Measurements from ENCODE around the gene PJVK.
"Not testable (repeated sequence)": the region's sequence is repeated elsewhere in the genome, so short reads cannot be mapped to it uniquely, and the experiment has no call there.

Gene PJVK

DNA sequence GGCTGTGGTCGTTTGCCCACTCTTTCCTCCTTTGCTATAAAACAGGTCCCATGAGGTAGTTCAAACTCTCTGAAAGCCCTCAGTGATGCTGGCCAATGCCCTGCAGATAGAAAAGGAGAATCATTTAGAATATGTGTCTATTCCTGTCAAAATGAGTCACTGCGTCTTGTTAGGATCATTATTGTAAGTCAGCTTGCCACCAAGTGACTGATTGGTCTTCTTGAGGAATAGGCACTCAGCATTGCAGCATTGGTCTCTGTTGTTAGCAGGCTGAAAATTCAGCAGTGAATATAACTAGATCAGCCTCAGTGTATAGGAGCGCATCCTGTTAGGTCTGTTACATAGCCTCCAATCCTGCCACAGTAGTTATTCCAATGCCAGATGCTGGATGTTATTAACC lies 29.1 kb upstream of the PJVK start:
- H3K36me3 Mint-ChIP-seq, result peaks cover 27% of the 10 kb centered on the region
- peaks cover 2% of the 10 kb centered on the region for H3K4me1 Mint-ChIP-seq (ENCODE audit: low read depth)
- H3K9me3 Mint-ChIP-seq (ENCODE audit: low read depth), result peaks cover 24% of the 10 kb centered on the region
- no peaks in the 10 kb centered on the region for H3K27me3 Mint-ChIP-seq
- H3K27ac Mint-ChIP-seq, result no peak overlapping the region
- H3K4me3 Mint-ChIP-seq, result no peak overlapping the region

DNA sequence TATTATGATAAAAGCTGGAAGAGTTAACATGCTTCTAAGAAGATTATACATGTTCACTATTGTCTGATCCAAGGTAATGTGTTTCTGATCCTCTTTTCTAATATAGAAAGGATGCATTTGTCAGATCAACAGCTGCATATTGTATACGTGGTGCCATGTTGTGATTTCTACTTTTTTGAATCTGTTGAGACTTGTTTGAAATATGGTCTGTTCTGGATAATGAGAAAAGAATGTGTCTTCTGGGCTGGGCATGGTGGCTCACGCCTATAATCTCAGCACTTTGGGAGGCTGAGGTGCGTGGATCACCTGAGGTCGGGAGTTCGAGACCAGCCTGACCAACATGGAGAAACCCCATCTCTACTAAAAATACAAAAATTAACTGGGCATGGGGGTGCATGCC lies 27.4 kb upstream of the PJVK start:
- Mint-ChIP-seq H3K36me3 (peaks cover 32% of the 10 kb centered on the region), H3K9me3 (ENCODE audit: low read depth) (peaks cover 24% of the 10 kb centered on the region)
- not testable (repeated sequence) for H3K27me3 Mint-ChIP-seq; H3K4me1 Mint-ChIP-seq (ENCODE audit: low read depth); H3K4me3 Mint-ChIP-seq; H3K27ac Mint-ChIP-seq

DNA sequence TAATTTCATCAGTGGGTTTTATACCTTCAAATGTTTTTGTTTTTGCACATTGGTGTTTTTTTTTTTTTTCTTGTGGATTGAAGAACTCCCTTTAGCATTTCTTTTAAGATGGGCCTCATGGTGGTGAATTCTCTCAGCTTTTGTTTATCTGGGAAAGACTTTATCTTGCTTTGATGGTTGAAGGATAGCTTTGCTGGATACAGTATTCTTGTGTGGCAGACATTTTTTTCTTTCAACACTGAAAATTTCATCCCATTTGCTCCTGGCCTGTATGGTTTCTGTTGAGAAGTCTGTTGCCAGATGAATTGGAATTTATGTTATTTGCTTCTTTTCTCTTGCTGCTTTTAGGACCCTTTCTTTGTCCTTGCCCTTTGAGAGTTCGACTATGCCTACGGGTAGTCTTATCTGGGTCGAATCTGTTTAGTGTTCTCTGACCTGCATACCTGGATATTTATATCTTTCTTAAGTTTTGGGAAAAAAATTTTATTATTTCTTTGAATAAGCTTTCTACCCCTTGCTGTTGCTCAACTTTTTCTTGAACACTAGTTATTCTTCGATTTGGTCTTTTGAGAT lies 25.8 kb upstream of the PJVK start:
- Mint-ChIP-seq H3K4me3 (no peak overlapping the region), H3K4me1 (ENCODE audit: low read depth) (no peaks in the 10 kb centered on the region), H3K9me3 (ENCODE audit: low read depth) (peaks cover 24% of the 10 kb centered on the region), H3K27me3 (no peaks in the 10 kb centered on the region), H3K27ac (no peak overlapping the region), H3K36me3 (peaks cover 32% of the 10 kb centered on the region)

DNA sequence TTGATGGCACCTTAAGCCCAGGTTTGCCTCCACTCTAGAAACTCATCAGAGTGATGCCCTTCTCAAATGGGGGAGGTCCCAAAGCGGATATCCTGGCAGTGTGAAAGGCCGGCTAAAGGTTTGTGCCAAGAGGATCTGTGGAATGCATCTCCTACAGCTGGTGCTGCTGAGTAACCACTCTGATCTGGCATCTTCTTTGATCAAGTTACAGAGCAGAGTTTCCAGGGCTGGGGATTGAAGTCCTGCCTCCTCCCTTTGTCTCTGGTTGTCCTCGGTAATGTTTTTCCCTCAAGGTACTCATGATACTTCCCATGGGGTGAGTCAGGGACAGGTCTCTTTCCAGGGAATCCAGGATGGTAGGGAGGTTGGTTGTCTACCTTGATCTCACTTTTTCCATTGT lies 24.8 kb upstream of the PJVK start:
- H3K27ac Mint-ChIP-seq, result no peak overlapping the region
- H3K36me3 Mint-ChIP-seq, result peaks cover 32% of the 10 kb centered on the region
- H3K4me3 Mint-ChIP-seq, result no peak overlapping the region
- peaks cover 24% of the 10 kb centered on the region for H3K9me3 Mint-ChIP-seq (ENCODE audit: low read depth)
- no peaks in the 10 kb centered on the region for H3K4me1 Mint-ChIP-seq (ENCODE audit: low read depth)
- no peaks in the 10 kb centered on the region for H3K27me3 Mint-ChIP-seq

DNA sequence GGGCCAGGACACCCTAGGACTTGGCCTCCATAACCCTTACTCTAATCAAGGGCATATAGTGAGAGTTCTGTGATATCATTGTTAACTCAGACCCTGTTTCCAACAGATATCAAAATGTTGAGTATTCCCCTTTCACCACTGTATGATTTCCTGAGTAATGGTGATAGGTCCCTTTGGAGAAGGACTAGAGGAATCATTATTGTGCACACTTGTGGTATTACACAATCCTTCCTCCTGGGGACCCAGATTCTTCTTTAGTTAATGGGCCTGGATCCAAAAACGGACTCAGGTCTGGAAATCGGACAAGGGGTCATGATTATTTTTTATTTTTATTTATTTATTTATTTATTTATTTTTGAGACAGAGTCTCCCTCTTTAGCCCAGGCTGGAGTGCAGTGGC lies 23.7 kb upstream of the PJVK start:
- H3K4me3 Mint-ChIP-seq, result no peak overlapping the region
- no peaks in the 10 kb centered on the region for H3K4me1 Mint-ChIP-seq (ENCODE audit: low read depth)
- H3K27me3 Mint-ChIP-seq, result no peaks in the 10 kb centered on the region
- H3K9me3 Mint-ChIP-seq (ENCODE audit: low read depth), result peaks cover 23% of the 10 kb centered on the region
- peaks cover 30% of the 10 kb centered on the region for H3K36me3 Mint-ChIP-seq
- H3K27ac Mint-ChIP-seq, result no peak overlapping the region

DNA sequence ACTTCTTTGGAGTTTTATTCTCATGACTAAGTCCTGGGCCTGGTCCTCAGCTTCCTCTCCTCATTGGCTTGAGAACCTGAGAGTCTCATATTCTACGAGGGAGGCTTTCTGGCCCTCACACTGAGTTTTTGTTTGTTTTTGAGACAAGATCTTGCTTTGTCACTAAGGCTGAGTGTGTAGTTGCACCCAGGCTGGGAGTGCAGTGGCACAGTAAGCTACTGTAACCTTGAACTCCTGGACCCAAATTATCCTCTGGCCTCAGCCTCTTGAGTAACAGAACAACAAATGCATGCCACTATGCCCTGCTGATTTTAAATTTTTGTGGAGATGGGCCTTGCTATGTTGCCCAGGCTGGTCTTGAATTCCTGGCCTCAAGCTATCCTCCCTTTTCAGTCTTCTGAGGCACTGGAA lies 22.8 kb upstream of the PJVK start:
- Mint-ChIP-seq H3K9me3 (ENCODE audit: low read depth) (peaks cover 20% of the 10 kb centered on the region), H3K27me3 (no peaks in the 10 kb centered on the region), H3K4me3 (no peak overlapping the region), H3K4me1 (ENCODE audit: low read depth) (no peaks in the 10 kb centered on the region), H3K27ac (no peak overlapping the region), H3K36me3 (peaks cover 27% of the 10 kb centered on the region)

DNA sequence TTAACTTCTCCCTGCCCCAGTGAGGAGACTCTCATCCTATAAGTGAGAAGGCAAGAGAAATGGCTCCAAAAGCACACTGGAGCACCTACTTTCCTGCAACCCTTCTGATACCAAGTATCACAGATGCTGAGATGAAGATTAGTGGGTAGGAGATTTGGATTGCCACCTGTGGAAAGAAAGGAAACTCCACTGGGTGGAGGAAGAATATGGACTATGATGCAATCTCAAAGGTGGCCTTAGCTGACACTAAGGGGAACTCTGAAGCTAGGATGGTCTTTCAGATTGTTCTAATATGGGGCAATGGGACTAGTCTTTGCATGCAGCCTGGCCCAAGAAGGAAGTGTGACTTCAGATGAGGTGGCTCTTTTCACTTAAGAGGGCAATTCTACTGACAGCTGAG lies 21.8 kb upstream of the PJVK start:
- Mint-ChIP-seq H3K27ac (no peak overlapping the region), H3K27me3 (no peaks in the 10 kb centered on the region), H3K4me1 (ENCODE audit: low read depth) (no peaks in the 10 kb centered on the region), H3K36me3 (peaks cover 22% of the 10 kb centered on the region), H3K4me3 (no peak overlapping the region), H3K9me3 (ENCODE audit: low read depth) (peaks cover 18% of the 10 kb centered on the region)

DNA sequence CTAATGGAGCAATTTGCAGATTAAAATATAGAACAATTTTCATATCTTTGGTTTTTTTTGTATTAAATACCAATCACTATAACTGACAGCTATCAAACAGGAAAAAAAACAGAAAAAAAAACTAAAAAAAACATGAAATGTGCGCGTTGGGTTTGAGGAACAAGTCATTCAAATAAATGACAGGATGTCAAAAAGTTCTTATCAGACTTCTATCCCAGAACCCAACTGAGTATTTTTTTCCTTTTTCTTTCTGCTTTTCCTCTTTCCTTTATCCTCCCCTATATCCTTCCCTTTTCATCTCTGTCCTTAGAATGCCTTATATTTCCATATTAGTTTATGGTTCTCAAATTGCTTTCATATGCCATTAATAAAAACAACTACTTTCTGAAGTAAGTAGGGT lies 14.5 kb upstream of the PJVK start:
- H3K36me3 Mint-ChIP-seq, result peaks cover 8% of the 10 kb centered on the region
- H3K4me3 Mint-ChIP-seq, result no peak overlapping the region
- no peaks in the 10 kb centered on the region for H3K9me3 Mint-ChIP-seq (ENCODE audit: low read depth)
- H3K27ac Mint-ChIP-seq, result no peak overlapping the region
- no peaks in the 10 kb centered on the region for H3K4me1 Mint-ChIP-seq (ENCODE audit: low read depth)
- no peaks in the 10 kb centered on the region for H3K27me3 Mint-ChIP-seq

DNA sequence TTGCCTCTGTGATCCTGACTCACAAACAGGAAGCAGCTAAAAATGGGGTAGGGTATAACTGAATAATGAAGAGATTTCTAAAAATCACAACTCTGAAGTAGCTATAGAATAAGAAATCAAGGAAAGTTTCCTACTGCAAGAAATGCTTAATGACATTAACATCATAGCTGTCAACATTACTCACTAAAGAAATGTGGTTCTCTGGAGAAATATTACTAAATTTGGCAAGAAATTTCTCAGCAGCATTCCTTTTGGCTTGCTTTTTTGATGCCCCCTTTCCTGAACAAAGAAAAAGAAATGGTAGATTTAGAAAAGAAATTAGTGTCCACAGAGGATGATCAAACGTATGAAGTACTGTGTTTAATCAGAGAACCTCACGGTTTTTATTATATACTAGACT lies 9.8 kb upstream of the PJVK start:
- Mint-ChIP-seq H3K4me1 (ENCODE audit: low read depth) (peaks cover 9% of the 10 kb centered on the region), H3K4me3 (no peak overlapping the region), H3K9me3 (ENCODE audit: low read depth) (no peaks in the 10 kb centered on the region), H3K27ac (no peak overlapping the region), H3K27me3 (no peaks in the 10 kb centered on the region), H3K36me3 (peaks cover 16% of the 10 kb centered on the region)

DNA sequence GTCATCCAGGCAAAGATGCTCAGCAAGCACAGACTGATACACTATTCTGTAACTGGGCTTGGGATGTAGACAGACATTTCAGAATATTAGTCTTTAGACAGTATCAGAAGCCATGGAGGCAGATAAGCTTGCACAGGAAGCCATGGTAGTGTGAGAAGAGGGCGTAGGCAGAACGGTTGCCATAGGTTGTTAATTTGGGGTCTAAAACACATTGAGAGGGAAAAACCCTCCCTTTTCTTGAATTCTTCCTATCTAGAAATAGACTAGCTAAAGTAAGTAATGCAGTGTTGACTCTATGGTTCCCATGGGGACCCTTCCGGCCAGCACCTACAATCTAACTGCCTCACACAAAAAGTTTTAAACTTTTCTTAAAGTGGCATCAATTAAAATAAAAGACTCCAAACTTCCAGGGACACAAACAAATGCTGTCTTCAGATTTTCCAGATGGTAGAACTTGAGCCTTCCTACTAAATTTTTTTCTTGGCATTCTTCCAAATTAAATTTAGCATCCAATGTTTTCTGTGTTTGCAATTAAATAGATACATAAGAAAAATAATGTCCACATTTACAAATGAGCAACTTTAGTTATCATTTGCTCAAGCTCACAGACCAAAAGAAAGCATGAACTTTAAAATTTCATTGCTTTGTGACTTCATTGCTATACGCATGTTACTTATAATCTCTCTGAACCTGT lies 2.1 kb upstream of the PJVK start:
- Mint-ChIP-seq H3K9me3 (ENCODE audit: low read depth) (no peaks in the 10 kb centered on the region), H3K27ac (peak overlapping the region; percentile 95), H3K4me3 (peak overlapping the region; percentile 90), H3K4me1 (ENCODE audit: low read depth) (peaks cover 40% of the 10 kb centered on the region), H3K27me3 (no peaks in the 10 kb centered on the region), H3K36me3 (peaks cover 13% of the 10 kb centered on the region)

DNA sequence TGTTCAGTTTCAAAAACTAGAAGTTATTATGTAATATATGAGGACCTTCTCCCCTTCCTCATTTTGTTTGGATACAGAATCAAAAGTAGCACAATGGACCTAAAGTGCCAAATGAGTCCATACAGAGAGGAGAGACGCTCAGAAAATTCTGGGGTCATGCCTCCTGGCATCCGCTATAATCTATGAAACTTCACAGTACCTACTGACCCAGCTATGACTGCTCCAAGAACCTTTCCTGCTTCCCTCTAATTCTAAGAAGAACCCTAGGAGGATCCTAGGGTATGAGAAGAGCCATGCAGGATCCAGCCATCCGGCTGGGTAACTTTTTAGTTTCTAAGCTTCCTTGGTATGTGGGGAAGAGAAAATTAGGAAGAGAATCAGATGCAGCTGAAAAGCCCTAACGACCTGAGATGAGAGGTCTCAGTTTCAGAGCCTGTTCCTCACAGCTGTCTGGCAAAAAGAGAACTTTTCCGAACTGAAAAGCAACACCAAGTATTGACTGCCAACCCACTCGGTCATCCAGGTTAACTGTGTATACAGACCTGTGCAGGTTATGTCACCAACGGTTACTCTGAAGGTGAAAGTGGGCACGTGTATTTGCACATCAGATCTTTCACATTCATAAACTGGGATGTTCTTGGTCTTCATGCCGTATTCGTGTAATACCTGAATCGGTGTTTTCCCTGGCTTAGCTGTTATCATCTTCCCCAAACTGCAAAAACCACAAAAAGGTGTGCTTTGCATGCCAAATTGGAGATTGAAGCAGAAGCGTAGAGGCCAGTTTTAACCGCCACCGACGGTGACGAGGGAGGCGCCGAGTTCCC lies 1.3 kb upstream of the PJVK start:
- no peaks in the 10 kb centered on the region for H3K27me3 Mint-ChIP-seq
- no peaks in the 10 kb centered on the region for H3K9me3 Mint-ChIP-seq (ENCODE audit: low read depth)
- H3K27ac Mint-ChIP-seq, result peak overlapping the region; percentile 95
- H3K4me1 Mint-ChIP-seq (ENCODE audit: low read depth), result peaks cover 40% of the 10 kb centered on the region
- peaks cover 13% of the 10 kb centered on the region for H3K36me3 Mint-ChIP-seq
- H3K4me3 Mint-ChIP-seq, result peak overlapping the region; percentile 90

DNA sequence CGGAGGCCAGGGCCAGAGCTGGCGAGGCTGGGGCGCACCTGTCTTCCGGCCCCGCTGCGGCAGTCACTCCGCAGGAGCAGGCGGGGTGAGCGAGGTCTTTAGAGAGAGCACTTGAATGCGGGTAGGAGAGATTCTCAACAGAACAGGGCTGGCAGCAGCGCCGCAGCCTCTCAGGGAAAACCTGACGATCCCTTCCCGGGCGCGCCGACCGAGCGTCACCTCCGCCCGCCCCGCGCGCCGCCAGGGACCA lies 729 bp upstream of the PJVK start:
- H3K27ac Mint-ChIP-seq, result peak overlapping the region; percentile 95
- H3K4me1 Mint-ChIP-seq (ENCODE audit: low read depth), result peaks cover 34% of the 10 kb centered on the region
- no peaks in the 10 kb centered on the region for H3K27me3 Mint-ChIP-seq
- no peaks in the 10 kb centered on the region for H3K9me3 Mint-ChIP-seq (ENCODE audit: low read depth)
- peak overlapping the region; percentile 90 for H3K4me3 Mint-ChIP-seq
- H3K36me3 Mint-ChIP-seq, result peaks cover 9% of the 10 kb centered on the region

DNA sequence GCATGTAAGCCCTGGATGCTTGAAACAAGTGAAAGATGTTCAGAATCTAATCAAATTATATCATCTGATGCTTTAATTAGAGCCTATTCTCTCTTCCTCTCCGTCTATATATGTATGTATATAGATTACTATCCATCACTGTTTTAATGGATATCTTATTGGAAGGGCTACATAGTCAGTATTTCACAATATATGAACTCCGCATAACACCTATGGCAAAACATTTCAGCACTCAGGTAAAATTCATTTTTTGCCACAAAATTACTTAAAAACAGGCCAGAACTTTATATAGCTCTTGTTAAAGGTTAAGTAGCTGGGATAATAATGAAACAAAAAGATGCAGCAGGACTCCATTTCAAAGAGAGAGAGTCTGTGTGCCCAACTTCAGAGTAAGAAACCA lies 1.2 kb downstream of the PJVK start:
- no peaks in the 10 kb centered on the region for H3K9me3 Mint-ChIP-seq (ENCODE audit: low read depth)
- H3K27me3 Mint-ChIP-seq, result no peaks in the 10 kb centered on the region
- peak overlapping the region; percentile 92 for H3K4me3 Mint-ChIP-seq
- peaks cover 30% of the 10 kb centered on the region for H3K4me1 Mint-ChIP-seq (ENCODE audit: low read depth)
- peaks cover 7% of the 10 kb centered on the region for H3K36me3 Mint-ChIP-seq
- H3K27ac Mint-ChIP-seq, result no peak overlapping the region

DNA sequence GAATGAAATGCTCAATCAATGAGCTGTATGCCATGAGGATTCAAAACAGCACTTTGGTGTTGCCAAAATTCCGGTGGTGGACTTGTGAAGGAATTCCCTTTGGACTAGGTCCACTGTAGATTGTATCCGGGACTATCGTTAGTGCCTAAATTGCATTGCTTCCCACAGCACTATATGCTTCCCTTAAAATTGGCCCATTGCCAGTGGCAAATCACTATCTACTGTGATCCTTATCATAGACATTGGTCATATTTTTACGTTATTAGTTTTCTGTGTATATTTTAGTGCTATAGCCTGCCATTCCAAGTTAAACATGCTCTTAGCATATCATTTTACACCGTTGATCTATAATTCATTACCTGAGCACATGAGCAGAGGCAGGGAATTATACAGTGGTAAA lies 1.7 kb downstream of the PJVK start:
- Mint-ChIP-seq H3K9me3 (ENCODE audit: low read depth) (no peaks in the 10 kb centered on the region), H3K36me3 (peaks cover 7% of the 10 kb centered on the region), H3K4me3 (no peak overlapping the region), H3K27me3 (no peaks in the 10 kb centered on the region), H3K27ac (no peak overlapping the region), H3K4me1 (ENCODE audit: low read depth) (peaks cover 28% of the 10 kb centered on the region)

DNA sequence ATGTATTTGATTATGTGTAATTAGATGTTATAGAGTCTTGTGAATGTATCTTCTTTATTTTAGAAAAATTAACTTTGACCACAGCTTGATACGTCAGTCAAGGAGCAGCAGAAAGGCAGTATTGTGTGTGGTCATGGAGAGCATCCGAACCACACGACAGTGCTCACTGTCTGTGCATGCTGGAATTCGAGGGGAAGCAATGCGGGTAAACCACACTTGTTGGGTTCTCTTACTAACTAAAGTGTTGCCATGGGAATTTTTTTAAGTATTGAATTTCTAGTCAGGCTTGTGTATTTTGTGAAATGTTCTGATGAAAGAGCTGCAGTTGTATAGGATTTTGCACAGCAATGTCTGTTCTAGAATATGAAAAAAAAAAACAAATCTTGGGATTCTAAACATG lies 4.8 kb downstream of the PJVK start:
- no peaks in the 10 kb centered on the region for H3K9me3 Mint-ChIP-seq (ENCODE audit: low read depth)
- H3K27me3 Mint-ChIP-seq, result no peaks in the 10 kb centered on the region
- H3K4me3 Mint-ChIP-seq, result no peak overlapping the region
- peaks cover 5% of the 10 kb centered on the region for H3K4me1 Mint-ChIP-seq (ENCODE audit: low read depth)
- H3K36me3 Mint-ChIP-seq, result no peaks in the 10 kb centered on the region
- H3K27ac Mint-ChIP-seq, result no peak overlapping the region

Data from activated naive CD8-positive, alpha-beta T cell (primary cell).